Measurements from ENCODE around the gene FAM89A.

GRCh38 chr1:231041719-231042261 lies 1.7 kb upstream of the FAM89A start:
- TF ChIP-seq ZNF274 (IDR thresholded peaks at IDR 0.05; ENCODE audit: low read depth, low read length) (no peak), REST (IDR thresholded peaks at IDR 0.05; ENCODE audit: low read depth) (no peak), JUND (IDR thresholded peaks at IDR 0.05) (no peak), CTCF (IDR thresholded peaks at IDR 0.05 in 2 of 3, conservative IDR thresholded peaks at IDR 0.05 in 1 of 3; ENCODE audit: borderline replicate concordance in 1 of 3, insufficient read depth in 1 of 3, low read depth in 2 of 3, low read length in 2 of 3) (no peak), SRF (IDR thresholded peaks at IDR 0.05; ENCODE audit: low read depth) (no peak), SP1 (IDR thresholded peaks at IDR 0.05; ENCODE audit: low read depth) (no peak), RAD21 (IDR thresholded peaks at IDR 0.05; ENCODE audit: low read depth) (no peak), CEBPB (IDR thresholded peaks at IDR 0.05; ENCODE audit: low read depth) (no peak), POLR2AphosphoS5 (IDR thresholded peaks at IDR 0.05; ENCODE audit: low read depth, low read length) (no peak), EGR1 (IDR thresholded peaks at IDR 0.05; ENCODE audit: low read depth) (no peak), POLR2A (IDR thresholded peaks at IDR 0.05; ENCODE audit: borderline replicate concordance, extremely low read depth, insufficient read depth, insufficient read length) (no peak), SIN3A (IDR thresholded peaks at IDR 0.05; ENCODE audit: low read depth) (no peak)

Data from HCT116 (cell line).